ENCODE measurements around the gene SELENOW.

- TF ChIP-seq MAX (IDR thresholded peaks at IDR 0.05; ENCODE audit: insufficient read depth, insufficient read length), result no peak
- no peak for TF ChIP-seq EZH2 (IDR thresholded peaks at IDR 0.05; ENCODE audit: borderline replicate concordance, low read depth, low read length, severe bottlenecking)
- no peak for TF ChIP-seq POLR2A (IDR thresholded peaks at IDR 0.05; ENCODE audit: low read depth, low read length)
- TF ChIP-seq CTCF (IDR thresholded peaks at IDR 0.05; ENCODE audit: extremely low read depth in 1 of 2, insufficient read depth in 1 of 2, low read depth in 1 of 2, low read length in 2 of 2), result no peak
- no peak for TF ChIP-seq POLR2AphosphoS5 (IDR thresholded peaks at IDR 0.05; ENCODE audit: insufficient read depth, low read depth, low read length)
- TF ChIP-seq GATA2 (IDR thresholded peaks at IDR 0.05; ENCODE audit: insufficient read depth, insufficient read length, low read depth, low read length), result no peak
- TF ChIP-seq FOS (IDR thresholded peaks at IDR 0.05; ENCODE audit: borderline replicate concordance, insufficient read depth, low read length), result no peak
- no peak for TF ChIP-seq JUN (IDR thresholded peaks at IDR 0.05; ENCODE audit: borderline replicate concordance, insufficient read depth, insufficient read length, low read depth)
These were observed 11.8 kb upstream of the SELENOW start for GRCh38 chr19:47766670-47767069.

Measured in endothelial cell of umbilical vein (primary cell).